Fibroblast of lung (primary cell): ENCODE data around the gene ATP13A1.

Experiments
- CTCF ChIP-seq, 2 donors: IDR thresholded peaks in 1 of 2; conservative IDR thresholded peaks in 1 of 2; 1 replicate in 1 of 2; 2 replicates in 1 of 2; pipeline ENCODE4 v1.5.1; 2011 to 2012; ENCODE audit warnings: low read length in 2 of 2, control low read depth in 1 of 2, inconsistent platforms in 1 of 2, low read depth in 1 of 2, mild to moderate bottlenecking in 1 of 2
- EZH2 ChIP-seq: IDR thresholded peaks from 2 replicates; pipeline ENCODE4 v1.5.1; 2012; ENCODE audit warnings: low read length, control low read depth, mild to moderate bottlenecking; ENCODE audit errors: missing control alignments

DNA sequence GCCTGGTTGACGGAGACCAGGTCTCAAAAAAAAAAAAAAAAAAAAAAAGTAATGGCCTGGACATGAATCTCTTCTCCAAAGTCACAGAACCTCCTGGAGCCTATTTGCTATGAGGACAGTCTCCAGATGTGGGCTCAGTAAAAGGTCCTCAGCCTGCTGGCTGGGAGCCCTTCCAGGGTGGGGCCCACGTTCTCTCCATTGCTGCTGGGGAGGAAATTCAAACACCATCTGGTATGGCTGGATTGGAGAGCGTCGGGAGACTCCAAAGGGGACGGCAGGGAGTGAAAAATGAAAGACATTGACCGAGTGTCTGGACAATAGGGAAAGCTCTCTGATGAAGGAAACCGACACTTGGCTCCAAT lies 43.6 kb downstream of the ATP13A1 start:
- TF ChIP-seq CTCF (conservative IDR thresholded peaks at IDR 0.05 in 1 of 2, IDR thresholded peaks at IDR 0.05 in 1 of 2; ENCODE audit: low read depth in 1 of 2, low read length in 2 of 2) (no peak), EZH2 (no peak)
